Measurements from ENCODE around the gene LENEP. TPM values are rescaled to one million over a fixed set of nuclear protein-coding genes. Genes with fewer than 3 reads are reported as not detected.

Gene LENEP
- total RNA-seq, 1 donor, result 0.54 TPM

DNA sequence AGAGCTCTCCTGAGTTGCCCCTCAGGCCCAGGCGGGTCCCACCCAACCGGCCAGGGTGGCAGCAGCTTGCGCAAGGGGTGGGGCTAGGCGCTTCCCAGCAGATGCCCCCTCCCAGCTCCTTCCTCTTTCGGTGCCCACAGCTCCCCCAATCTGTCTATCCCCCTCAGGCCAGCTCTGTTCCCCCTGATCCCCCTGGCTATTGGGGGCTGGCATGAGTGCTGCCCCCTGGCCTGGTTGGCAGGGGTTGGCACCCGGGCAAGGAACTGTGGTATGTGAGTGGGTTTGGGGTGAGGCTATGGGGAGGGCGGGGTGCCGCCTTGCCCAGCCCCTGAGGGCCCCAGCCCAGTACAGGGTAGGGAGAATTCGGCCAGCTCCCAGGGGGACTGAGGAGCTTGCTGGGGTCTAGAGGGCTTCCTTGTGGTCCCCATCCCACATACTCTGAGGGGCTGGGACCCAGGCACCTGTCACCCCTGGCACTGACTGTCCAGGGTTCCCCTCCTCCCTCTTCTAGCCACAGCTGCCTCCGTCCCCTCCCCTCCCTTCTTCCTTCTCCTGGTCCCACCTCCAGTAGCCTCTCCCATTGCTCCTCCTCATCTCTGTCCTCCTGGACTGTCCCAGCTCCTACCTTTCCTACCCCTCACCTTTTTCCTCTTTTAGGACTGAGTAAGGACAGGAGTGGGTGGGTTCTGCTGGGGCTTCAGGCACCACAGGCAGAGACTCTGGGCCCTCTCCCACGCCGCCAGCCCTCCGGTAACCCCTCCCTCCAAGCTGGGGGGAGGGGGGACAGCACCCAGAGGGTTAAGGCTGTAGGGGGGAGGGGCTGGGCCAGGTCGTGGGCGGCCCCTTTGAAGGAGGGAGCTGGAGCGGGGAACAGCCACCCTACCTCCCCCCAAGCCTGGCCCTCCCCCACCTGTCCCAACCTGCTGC is 14.9 kb downstream of the LENEP start:
- no peak for DNase-seq (ENCODE audit: low read depth in 2 of 3, low spot score in 2 of 3)

DNA sequence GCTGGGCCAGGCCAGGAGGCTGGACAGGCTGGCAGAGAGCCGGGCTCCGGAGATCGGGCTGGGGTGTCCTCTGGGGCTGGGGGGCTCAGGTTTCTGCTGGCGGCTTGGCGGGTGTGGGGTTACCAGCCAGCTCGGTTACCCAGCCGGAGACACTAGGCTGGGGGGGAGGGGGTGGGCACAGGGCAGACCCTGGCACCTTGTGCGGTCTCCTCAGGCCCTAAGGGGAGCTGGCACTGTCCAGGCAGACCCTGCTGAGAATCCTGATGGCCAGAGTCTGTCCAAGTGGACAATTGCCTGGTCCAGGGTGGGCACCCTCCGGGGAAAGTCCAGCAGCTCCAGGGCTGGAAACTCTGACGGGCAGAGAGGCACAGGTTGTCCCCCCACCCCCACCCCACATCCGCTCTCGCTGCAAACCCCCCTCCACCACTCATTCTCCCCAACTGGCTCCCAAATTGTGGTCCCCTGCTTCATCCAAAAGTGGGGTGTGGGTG is 15.9 kb downstream of the LENEP start:
- DNase-seq (ENCODE audit: low read depth in 2 of 3, low spot score in 2 of 3), result no peak

DNA sequence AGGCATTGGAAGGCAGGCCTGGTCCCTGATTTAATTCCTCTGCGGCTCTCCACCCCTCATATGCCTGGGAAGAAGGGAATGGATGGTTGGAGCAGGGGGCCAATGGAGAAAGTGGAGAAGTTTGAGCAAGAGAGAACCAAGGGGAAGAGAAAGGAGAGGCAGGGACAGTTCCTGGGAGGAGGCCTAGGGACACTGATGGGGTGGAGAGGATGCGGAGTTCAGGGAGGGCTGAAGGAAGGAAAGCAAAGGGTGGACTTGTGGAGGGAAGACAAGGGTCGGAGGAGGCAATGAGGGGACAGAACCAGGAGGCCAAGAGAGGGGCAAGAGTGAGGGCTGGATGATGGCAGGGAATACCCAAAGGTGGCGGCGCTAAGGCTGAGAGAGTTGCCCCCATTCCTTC is 16.4 kb downstream of the LENEP start:
- DNase-seq (ENCODE audit: low read depth in 2 of 3, low spot score in 2 of 3), result no peak

DNA sequence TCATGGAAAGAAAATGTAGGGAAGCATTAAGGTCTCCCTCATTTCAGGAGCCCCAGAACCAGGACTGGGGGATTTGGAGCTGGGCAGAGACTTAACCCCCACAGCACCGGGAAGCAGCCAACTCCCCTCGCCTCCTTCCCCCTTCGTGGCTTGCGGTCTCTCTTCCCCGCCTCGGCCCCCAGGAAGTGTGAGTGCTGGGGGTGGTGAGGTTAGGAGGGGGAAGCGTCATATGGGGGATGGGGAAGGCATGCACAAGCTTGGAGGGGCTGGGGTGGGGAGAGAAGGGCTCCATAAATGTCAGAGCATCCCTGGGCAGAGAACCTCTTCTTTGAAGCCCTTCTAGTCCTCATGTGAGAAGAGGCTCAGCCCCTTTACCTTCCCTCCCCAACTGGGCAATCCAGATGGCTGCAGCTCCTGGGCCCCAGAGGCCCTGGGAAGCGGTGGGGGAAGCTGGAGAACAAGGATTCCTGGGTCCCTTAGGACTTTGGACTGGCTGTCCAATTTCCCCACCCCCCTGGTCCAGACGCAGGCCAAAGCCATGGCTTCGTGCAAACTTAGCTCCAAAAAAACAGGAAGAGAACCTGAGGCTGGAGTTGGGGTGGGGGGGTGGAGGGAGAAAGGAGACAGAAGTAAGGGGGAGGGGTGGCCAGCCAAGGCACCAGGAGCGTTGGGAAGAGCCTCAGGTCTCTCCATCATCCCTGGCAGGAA is 17.0 kb downstream of the LENEP start:
- DNase-seq (ENCODE audit: low read depth in 2 of 3, low spot score in 2 of 3), result no peak

DNA sequence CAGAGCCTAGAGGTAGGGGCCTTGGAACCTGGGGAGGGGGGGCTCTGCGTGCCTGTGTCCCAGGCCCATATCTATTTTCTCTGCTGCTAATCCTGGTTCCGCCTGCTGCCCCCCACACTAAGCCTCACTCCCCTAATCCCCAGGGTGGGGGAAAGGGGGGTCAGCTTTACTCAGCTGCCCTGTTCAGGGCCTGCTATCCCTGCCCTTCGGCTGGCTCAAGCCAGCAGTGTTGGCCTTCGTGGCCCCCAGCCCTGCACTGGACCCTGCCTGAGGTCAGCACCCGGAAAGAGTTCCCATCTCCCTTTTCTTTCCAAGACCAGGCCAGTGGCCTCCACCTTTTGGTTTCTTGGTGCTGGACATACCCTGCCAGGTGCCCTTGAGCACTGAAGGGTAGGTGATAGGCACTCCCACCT is 17.6 kb downstream of the LENEP start:
- no peak for DNase-seq (ENCODE audit: low read depth in 2 of 3, low spot score in 2 of 3)

DNA sequence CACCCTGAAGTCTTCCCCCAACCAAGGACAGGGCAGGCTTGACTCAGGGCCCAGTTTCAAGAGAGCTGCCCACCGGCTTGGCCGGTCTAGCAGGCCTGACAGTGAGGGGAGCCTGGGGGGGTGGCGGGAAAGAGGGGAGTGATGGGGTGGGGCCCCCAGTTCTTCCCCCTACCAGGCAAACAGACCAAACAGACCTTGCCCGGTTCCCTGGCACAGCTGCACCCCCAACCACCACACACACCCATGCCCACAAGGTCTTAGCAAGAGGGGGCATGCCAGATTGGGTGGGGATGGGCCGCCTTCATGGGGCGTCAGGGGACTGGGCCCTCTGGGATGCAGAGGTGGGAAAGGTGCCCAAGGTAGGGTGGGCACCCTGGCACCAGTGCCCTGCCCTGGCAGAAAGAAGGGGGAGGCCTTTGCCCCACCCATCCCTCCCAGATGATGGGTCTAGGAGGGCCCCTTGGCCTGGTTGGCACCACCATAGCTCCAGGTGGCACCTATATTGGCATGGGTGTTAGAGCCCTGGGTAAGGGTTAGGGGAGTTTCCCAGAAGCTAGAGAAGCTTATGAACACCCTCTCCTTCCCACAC is 18.1 kb downstream of the LENEP start:
- DNase-seq (ENCODE audit: low read depth in 2 of 3, low spot score in 2 of 3), result no peak

DNA sequence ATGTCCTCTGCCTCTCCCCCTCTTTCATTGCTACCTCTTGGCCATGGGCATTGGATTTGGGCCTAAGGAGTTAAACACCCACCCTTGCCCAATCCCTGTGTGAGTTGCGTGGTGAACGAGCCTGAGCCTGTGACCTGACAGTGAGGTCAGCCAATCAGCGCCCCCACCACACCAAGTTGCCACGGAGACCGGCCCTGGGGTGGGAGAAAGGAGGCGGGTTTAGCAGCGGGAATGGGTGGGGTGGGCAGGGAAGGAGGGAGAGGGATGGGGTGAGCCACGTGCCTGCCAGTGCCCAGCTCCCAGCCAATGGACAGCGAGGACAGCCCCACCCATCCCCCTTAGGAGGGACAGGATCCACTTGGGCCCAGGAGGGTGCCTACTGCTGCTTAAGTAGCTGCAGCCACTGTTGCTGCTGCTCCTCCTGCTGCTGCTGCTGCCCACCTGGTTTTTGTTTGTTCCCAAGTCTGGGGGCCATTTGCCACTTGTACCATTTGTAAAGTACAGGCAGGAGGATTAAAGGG is 18.7 kb downstream of the LENEP start:
- DNase-seq (ENCODE audit: low read depth in 2 of 3, low spot score in 2 of 3), result no peak

DNA sequence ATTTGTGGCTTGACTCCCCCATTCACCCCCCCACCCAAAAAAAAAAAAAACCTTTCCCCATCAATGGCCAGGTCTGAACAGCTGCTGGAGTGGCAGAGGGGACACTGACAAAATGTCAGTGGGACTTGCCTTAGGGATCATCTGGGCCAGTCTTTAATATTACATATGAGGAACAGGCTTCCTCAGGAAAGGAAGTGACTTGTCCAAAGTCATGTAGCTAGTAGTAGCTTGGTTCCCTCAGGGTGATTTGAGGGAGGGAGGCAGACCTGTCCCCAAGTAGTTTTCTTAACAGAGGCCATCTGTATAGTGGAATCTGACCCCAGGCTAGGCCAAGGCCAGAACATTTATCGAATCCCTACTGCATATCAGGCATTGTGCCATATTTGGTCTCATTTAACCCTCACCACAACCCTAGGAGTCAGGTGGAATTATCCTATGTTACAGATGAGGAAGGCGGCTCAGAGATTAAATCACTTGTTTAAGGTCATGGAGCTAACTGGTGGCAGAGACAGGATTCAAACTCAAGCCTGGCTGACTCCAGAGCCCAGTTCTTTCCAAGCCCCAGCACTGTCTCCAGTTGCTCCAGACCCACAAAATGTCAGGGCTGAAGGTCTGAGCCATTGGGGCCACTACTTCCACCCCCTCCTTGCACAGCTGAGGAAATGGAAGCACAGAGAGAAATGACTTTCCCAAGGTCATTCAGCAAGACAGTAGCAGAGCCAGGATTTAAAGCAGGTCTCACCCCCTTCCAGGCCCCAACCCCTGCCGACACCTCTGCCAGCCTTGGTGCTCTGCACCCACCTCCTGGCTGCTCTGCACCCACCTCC is 19.6 kb downstream of the LENEP start:
- DNase-seq (ENCODE audit: low read depth in 2 of 3, low spot score in 2 of 3), result no peak

DNA sequence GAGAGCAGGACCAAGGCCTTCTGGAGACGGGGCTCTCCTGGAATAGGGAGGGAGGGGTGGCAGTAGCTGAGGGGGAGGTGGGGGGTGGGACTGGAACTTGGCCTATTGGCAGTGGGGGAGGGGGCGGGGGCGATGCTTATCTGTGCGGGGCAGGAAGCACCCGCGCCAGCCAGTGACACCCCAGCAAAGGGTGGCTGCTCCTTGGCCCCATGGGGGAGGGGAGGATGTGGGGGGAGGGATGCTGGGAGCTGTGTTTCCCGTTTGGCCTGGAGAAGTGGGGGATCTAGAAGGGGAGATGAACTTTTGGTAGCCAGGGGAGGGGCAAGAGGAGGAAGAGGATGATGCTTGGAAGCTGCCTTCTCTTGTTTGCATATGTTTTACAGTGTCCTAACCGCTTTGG is 20.2 kb downstream of the LENEP start:
- peak in 1 of 3 donors; percentile 41 for DNase-seq (ENCODE audit: low read depth in 2 of 3, low spot score in 2 of 3)

DNA sequence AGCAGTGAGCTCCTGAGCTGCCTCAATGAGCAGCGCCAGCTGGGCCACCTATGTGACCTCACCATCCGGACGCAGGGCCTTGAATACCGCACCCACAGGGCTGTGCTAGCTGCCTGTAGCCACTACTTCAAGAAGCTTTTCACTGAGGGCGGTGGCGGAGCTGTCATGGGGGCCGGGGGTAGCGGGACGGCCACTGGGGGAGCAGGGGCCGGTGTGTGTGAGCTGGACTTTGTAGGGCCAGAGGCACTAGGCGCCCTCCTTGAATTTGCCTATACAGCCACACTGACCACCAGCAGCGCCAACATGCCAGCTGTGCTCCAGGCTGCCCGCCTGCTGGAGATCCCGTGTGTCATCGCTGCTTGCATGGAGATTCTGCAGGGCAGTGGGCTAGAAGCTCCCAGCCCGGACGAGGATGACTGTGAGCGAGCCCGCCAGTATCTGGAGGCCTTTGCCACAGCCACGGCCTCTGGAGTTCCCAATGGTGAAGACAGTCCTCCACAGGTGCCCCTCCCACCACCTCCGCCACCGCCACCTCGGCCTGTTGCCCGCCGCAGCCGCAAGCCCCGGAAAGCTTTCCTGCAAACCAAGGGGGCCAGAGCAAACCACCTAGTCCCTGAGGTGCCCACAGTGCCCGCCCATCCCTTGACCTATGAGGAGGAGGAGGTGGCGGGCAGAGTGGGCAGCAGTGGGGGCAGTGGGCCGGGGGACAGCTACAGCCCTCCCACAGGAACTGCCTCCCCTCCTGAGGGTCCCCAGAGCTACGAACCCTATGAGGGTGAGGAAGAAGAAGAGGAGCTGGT is 21.5 kb downstream of the LENEP start:
- no peak for DNase-seq (ENCODE audit: low read depth in 2 of 3, low spot score in 2 of 3)

DNA sequence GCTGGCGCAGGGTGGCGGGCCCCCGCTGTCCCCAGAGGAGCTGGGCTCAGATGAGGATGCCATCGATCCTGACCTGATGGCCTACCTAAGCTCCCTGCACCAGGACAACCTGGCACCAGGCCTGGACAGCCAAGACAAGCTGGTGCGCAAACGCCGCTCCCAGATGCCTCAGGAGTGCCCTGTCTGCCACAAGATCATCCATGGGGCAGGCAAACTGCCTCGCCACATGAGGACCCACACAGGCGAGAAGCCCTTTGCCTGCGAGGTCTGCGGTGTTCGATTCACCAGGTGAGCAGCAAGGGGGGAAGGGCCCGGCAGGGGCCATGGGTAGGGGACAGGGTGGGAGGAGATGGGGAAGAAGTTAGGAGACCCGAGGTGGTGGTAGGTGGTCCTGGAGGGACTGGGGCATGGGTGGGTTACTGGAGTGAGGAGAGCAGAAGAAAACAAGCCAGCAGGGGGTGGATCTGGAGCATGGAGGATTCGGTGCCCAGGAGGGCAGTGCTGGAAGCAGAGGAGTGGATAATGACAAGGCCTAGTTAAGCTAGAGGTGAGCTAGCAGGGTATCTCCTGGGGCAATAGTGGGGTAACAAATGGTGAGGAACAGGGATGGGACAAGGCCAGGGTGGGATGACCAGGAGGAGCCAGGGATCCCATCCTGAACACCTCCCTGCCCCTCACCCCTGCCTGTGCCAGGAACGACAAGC is 22.3 kb downstream of the LENEP start:
- no peak for DNase-seq (ENCODE audit: low read depth in 2 of 3, low spot score in 2 of 3)

DNA sequence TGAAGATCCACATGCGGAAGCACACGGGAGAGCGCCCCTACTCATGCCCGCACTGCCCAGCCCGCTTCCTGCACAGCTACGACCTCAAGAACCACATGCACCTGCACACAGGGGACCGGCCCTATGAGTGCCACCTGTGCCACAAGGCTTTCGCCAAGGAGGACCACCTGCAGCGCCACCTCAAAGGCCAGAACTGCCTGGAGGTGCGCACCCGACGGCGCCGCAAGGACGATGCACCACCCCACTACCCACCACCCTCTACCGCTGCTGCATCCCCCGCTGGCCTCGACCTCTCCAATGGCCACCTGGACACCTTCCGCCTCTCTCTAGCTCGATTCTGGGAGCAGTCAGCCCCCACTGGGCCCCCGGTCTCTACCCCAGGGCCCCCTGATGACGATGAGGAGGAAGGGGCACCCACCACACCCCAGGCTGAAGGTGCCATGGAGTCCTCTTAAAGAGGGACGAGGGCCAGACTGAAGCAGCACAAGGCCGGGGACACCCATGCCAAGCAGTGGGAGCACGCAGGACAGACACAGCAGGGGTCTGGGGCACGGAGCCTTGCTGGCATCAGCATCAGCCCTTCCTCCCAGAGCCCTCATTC is 22.9 kb downstream of the LENEP start:
- DNase-seq (ENCODE audit: low read depth in 2 of 3, low spot score in 2 of 3), result no peak

DNA sequence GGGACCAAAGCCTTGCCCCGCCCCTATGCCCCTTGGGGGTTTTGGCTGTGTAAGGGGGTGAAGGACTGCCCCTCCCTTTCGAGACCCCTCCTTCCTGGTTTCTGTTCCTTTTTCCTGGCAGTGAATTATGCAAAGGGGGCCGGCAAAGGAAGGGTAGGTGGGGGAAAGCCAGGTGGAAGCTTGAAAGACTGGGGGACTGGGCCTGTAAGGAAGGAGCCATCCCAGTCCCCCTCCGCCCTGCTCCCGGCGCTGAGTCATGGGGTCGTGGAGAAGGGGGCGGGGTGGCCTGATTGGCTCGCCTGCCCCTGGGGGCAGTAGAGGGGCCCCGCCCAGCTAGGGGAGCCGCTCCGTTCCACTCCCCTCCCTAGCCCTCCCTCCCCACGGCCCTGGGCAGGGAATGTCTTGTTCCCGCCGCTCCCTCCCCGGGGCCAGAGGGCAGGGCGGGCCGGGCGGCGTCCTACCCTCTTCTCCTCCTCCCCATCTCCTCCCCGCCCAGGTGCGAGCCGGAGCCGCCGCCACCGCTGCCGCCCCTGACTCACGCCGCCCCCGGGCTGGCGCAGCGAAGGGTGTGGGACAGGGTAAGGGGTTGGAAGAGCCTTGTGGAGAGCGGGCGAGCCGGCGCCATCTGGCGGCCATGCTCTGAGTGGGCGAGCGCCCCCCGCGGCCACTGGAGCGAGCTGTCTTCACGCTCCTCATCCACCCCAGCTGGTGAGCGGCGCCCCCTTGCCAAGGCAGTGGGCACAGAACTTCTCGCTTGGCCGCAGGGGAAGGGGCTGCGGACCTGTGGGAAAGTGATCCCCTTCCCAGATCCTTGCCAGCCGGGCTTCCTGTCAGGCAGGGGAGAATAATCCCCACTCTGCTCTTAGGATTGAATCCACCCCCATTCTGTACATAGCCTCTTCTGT is 23.9 kb downstream of the LENEP start:
- peak; percentile 81 to 92 (median 91) for DNase-seq (ENCODE audit: low read depth in 2 of 3, low spot score in 2 of 3)

DNA sequence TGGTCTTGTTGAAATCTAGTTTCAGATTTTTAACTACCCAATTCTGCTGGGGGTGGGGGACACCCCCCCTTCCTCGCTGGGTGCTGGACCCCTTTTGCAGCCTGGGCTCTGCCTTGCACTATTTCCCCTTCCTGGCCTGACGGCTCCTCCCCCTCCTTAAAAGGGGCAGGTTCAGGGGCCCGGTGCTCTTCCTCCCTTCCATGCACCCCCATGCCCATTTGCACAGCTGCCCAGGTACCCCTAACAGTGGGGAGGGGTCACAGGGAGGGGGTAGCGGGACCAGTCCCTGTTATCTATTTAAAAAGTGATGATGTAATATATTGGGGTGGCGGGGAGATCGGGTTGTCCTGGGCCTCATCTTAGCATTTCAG is 24.5 kb downstream of the LENEP start:
- no peak for DNase-seq (ENCODE audit: low read depth in 2 of 3, low spot score in 2 of 3)

DNA sequence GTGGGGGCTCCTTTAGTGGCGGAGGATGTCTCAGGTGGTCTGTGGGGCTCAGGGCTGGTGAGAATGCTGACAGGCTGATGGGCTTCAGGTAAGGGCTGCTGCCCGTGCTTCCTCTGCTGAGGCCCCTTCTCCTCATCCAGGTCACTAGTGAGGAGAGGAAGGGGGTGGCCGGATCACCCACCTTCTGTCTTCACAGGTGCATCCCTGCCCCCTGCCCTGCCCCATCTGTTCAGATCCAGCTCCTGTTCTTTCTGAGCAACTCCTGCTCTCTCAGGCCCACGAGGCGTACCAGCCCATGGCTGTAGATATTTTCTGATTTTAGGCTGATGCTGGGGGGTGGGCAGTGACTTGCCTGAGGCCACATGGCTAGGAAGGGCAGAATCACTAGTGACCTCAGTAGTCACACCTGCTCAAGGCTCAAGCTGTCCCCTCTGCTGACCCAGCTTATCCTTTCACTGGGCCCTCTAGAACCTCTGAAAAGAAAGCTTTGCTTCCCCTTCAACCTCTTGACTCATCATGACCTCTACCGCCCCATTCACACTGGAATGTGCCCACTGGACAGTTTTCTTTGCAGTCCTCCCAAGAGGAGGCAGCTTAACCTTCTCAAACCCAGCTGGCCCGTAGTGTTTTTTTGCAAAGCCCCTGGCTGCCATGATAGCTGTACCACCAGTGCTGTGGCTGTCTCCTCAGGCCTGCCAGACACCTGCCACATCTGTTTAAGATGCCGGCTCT is 25.4 kb downstream of the LENEP start:
- DNase-seq (ENCODE audit: low read depth in 2 of 3, low spot score in 2 of 3), result no peak

DNA sequence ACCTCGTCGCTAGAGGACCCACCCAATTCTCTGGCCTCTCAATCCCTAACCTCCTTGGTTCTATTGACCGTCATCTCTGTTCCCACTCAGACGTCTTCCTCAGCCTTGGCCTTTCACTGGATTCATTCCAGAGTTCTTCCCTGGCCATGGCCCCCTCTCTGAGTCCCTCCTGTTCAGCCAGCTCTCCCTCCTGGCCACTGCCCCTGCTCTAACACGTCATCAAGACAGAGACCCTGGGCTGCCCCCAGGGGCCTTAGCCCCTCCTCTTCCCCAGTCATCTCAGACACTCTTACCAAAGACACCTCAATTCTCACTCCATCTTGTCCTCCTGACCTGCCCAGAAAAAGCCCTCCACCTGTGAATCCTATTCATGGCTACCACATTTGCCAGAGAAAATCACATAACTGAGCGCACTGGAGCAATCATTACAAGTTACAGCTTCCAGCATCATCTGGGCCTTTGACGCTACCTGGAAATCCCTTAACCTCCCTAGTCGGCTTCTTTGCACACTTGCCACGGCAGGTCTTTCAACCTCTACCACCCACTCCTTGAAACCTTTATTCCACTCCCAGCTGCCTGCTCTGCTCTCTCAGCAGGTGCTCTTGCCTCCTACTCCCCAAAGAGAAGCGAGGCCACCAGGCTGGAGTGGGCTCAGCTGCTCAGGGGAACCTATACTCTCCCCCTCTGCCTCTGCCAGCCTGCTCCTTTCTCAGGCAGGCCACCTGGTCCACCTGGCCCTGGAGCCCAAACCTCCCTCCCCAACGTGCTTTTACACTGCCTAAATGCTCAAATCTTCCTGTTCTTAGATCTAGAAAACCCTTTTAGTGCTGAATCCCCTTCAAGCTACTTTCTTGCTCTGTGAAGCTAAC is 26.2 kb downstream of the LENEP start:
- no peak for DNase-seq (ENCODE audit: low read depth in 2 of 3, low spot score in 2 of 3)
